VCaP (cell line): ENCODE results near the gene CFAP161.

Experiments
- H3K27ac ChIP-seq: fragments of 450-650 bp; 2 replicates; pipeline ENCODE4 v1.5.1; 2017
- CTCF ChIP-seq: fragments of 450-650 bp; conservative IDR thresholded peaks from 2 replicates; pipeline ENCODE4 v1.5.1; 2017; ENCODE audit warnings: mild to moderate bottlenecking, moderate library complexity

Gene CFAP161

GRCh38 chr15:81098349-81098748, 35.7 kb upstream of the CFAP161 start:
- H3K27ac ChIP-seq, result no peak overlapping the region
- no peak for TF ChIP-seq CTCF

GRCh38 chr15:81098861-81099651, 35.0 kb upstream of the CFAP161 start:
- no peak for TF ChIP-seq CTCF
- H3K27ac ChIP-seq, result no peak overlapping the region

- no peak for TF ChIP-seq CTCF
- H3K27ac ChIP-seq, result no peak overlapping the region
Measured at GRCh38 chr15:81101894-81102815, 31.9 kb upstream of the CFAP161 start.

- no peak for TF ChIP-seq CTCF
- no peak overlapping the region for H3K27ac ChIP-seq
Measured at GRCh38 chr15:81103857-81104256, 30.2 kb upstream of the CFAP161 start.

GRCh38 chr15:81105545-81105944, 28.5 kb upstream of the CFAP161 start:
- TF ChIP-seq CTCF, result no peak
- no peak overlapping the region for H3K27ac ChIP-seq

GRCh38 chr15:81106560-81106959, 27.5 kb upstream of the CFAP161 start:
- TF ChIP-seq CTCF, result peak; percentile 95
- no peak overlapping the region for H3K27ac ChIP-seq

GRCh38 chr15:81107889-81108288, 26.2 kb upstream of the CFAP161 start:
- no peak overlapping the region for H3K27ac ChIP-seq
- TF ChIP-seq CTCF, result no peak
